Heart left ventricle (tissue), 16 donors: ENCODE data around the gene RBX1. TPM values are rescaled to one million over a fixed set of nuclear protein-coding genes. Genes with fewer than 3 reads are reported as not detected.
A peak's percentile ranks its signal among the peaks of the same experiment; 100 is the strongest.

ENCODE experiments used
- ATAC-seq, 4 donors: fragments of 200-7000 bp; cut with Tn5 transposase; one replicate each; pipeline ENCODE4 v1.9.1; 2020 to 2022; ENCODE audit warnings: moderate library complexity in 4 of 4, mild to moderate bottlenecking in 3 of 4, moderate number of reproducible peaks in 1 of 4
- DNase-seq, 5 donors: peaks; one replicate each; pipeline ENCODE4 v3.0.0-alpha.2; 2020
- H3K27ac ChIP-seq, 12 donors: fragments of 200-600 bp; sonication (generic) in 4 of 12; one replicate each; pipeline versions ENCODE4 v1.5.0 to v1.8.0; 2016 to 2022; ENCODE audit warnings: mild to moderate bottlenecking in 2 of 12
- H3K27me3 ChIP-seq, 9 donors: fragments of 200-600 bp; sonication (generic) in 2 of 9; one replicate each; pipeline versions ENCODE4 v1.5.1 to v1.8.0; 2016 to 2022; ENCODE audit warnings: mild to moderate bottlenecking in 3 of 9
- H3K36me3 ChIP-seq, 9 donors: fragments of 200-600 bp; sonication (generic) in 2 of 9; one replicate each; pipeline versions ENCODE4 v1.5.0 to v1.8.0; 2018 to 2022; ENCODE audit warnings: mild to moderate bottlenecking in 2 of 9
- H3K4me1 ChIP-seq, 12 donors: fragments of 200-600 bp; sonication (generic) in 4 of 12; one replicate each; pipeline versions ENCODE4 v1.5.0 to v1.8.0; 2016 to 2022; ENCODE audit warnings: mild to moderate bottlenecking in 3 of 12
- H3K4me3 ChIP-seq, 12 donors: fragments of 200-600 bp; sonication (generic) in 4 of 12; one replicate each; pipeline versions ENCODE4 v1.5.0 to v1.8.0; 2017 to 2022; ENCODE audit warnings: mild to moderate bottlenecking in 9 of 12, moderate library complexity in 4 of 12
- H3K9me3 ChIP-seq, 12 donors: fragments of 200-600 bp; sonication (generic) in 4 of 12; one replicate each; pipeline versions ENCODE4 v1.5.0 to v1.8.0; 2016 to 2022; ENCODE audit warnings: mild to moderate bottlenecking in 1 of 12
- POLR2A ChIP-seq, 2 donors: fragments of 450-650 bp; IDR thresholded peaks; one replicate each; pipeline ENCODE4 v1.6.1; 2017; ENCODE audit warnings: antibody characterized with exemption in 2 of 2, mild to moderate bottlenecking in 2 of 2, moderate library complexity in 2 of 2
- WGBS, 4 donors: extraction: QIAGEN DNeasy Blood & Tissue Kit in 2 of 4; methylation state at CpG; one replicate each; pipeline versions ENCODE4 v1.1.5 to v1.1.7; 2013 to 2018; 5-methylcytosine and 5-hydroxymethylcytosine counted together
- intact Hi-C, 10 donors: fragments of 100-400 bp; cut with DNase I; formaldehyde crosslinking; loops; one replicate each; pipeline versions ENCODE4 v1.11.1 to v1.14.2; 2022
- polyA plus RNA-seq, 2 donors: library from polyadenylated mRNA; stranded (reverse); fragments of 200-250 nt; gene quantifications; one replicate each; pipeline ENCODE4 v1.2.3, GENCODE V29; 2013
- total RNA-seq, 9 donors: library from RNA; depleted of rRNA in 2 of 9; stranded (reverse); fragments of >200 nt in 2 of 9; fragmentation: NEBNext Ultra II Directional in 3 of 9; extraction: Animal tissue kit (Norgen Biotek cat#: 25700) in 3 of 9; gene quantifications; one replicate each; pipeline versions ENCODE4 v1.1.0 to v1.2.4, GENCODE V29; 2016 to 2023
- TF ChIP-seq, protein P1 (sequence below), 12 donors: fragments of 200-600 bp; sonication (generic) in 4 of 12; IDR thresholded peaks; one replicate each; pipeline versions ENCODE4 v1.5.0 to v1.8.0; 2018 to 2022; ENCODE audit warnings: antibody characterized with exemption in 12 of 12, mild to moderate bottlenecking in 5 of 12
- donor health status: ischemic (EF 13 %, LVEDD 7.1; RV severe dilation, severe dysfunction).
- donor health status: healthy with polysubstance abuse.
- donor health status: DM: no; HTN: yes; CAD: no.
- donor health status: DM: no; HTN: no; CAD: no.
- donor health status: ischemic (EF 25% LVEDD 6.9; RV normal size, moderate dysfunction).
- donor health status: ischemic (EF 25% LVEDD 5.7; RV mildly dilated, moderate dysfunction).
- donor health status: healthy.
- donor health status: DM: yes; HTN: yes; CAD: no.
- donor health status: ischemic (EF 35%, LVEDD 5.7; RV mildly dilated, moderate dysfunction).
- donor health status: nonischemic (EF 11% LVEDD 7.7; RV severe dilation, severe dysfunction).
- donor health status: DM: yes; HTN: yes; CAD: no.
- donor health status: PGD.
- donor health status: ischemic (EF 29% LVEDD 5.4; RV normal size, mild dysfunction).
- donor health status: nonischemic (EF 23%, LVEDD 6.1; RV moderate dilation, normal function).

The RBX1 gene
- total and polyA plus RNA-seq, 11 donors: 44.1 to 119 (median 60.8) TPM

GRCh38 chr22:40979871-40980270 lies 28.7 kb downstream of the RBX1 start:
- Histone ChIP-seq H3K27ac (no peak overlapping the region), H3K4me3 (no peak overlapping the region), H3K9me3 (no peaks in the 10 kb centered on the region), H3K36me3 (no peaks in the 10 kb centered on the region), H3K27me3 (no peaks in the 10 kb centered on the region), H3K4me1 (peaks cover 0 to 9% (median under 1%) of the 10 kb centered on the region in 12 donors)
- DNase-seq: no peak
- WGBS, 4 donors: 66 to 70% (median 70%) methylated on average over 8 of the region's 8 CpGs
- TF ChIP-seq, protein P1, sequence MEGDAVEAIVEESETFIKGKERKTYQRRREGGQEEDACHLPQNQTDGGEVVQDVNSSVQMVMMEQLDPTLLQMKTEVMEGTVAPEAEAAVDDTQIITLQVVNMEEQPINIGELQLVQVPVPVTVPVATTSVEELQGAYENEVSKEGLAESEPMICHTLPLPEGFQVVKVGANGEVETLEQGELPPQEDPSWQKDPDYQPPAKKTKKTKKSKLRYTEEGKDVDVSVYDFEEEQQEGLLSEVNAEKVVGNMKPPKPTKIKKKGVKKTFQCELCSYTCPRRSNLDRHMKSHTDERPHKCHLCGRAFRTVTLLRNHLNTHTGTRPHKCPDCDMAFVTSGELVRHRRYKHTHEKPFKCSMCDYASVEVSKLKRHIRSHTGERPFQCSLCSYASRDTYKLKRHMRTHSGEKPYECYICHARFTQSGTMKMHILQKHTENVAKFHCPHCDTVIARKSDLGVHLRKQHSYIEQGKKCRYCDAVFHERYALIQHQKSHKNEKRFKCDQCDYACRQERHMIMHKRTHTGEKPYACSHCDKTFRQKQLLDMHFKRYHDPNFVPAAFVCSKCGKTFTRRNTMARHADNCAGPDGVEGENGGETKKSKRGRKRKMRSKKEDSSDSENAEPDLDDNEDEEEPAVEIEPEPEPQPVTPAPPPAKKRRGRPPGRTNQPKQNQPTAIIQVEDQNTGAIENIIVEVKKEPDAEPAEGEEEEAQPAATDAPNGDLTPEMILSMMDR (IDR thresholded peaks at IDR 0.05): no peak
- TF ChIP-seq POLR2A (IDR thresholded peaks at IDR 0.05): no peak
- intact Hi-C loops: loop anchor here in 1 of 10 donors (2.0 kb wide), 1 partner anchor 39 kb away; no protein-coding TSS in a partner anchor
- ATAC-seq: no peak

GRCh38 chr22:40982482-40983385 lies 31.6 kb downstream of the RBX1 start:
- peak in 2 of 5 donors; percentile 35 to 37 for DNase-seq
- Histone ChIP-seq H3K4me3 (no peak overlapping the region), H3K4me1 (peaks cover 0 to 9% (median under 1%) of the 10 kb centered on the region in 12 donors), H3K27me3 (no peaks in the 10 kb centered on the region), H3K36me3 (no peaks in the 10 kb centered on the region), H3K27ac (peak overlapping the region in 5 of 12 donors; percentile 13 to 47 (median 40)), H3K9me3 (no peaks in the 10 kb centered on the region)
- ATAC-seq: peak; percentile 47 to 87 (median 75)
- WGBS, 4 donors: 58 to 69% (median 65%) methylated on average over 20 to 21 of the region's 21 CpGs
- TF ChIP-seq, protein P1 (IDR thresholded peaks at IDR 0.05): no peak
- no peak for TF ChIP-seq POLR2A (IDR thresholded peaks at IDR 0.05)
- intact Hi-C loops: no loop called here

DNA sequence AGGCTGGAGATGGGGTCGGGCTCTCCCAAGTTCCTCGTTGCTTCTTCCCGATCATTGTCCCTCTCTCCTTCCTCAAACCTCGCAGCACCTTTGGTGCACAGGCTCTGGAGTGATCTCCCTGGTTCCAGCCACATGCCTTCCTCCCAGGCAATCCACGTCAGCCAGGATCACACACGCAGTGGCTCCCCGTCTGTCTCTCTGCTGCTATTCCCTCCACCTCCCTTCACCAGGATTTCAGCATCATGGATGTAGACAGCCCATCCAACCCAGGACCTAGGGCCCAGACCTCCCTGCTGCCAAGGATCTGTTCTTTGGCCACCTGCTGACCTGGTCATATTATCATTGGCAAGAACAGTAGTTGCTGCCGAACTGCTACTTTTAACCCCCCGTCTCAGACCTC lies 40.1 kb downstream of the RBX1 start:
- intact Hi-C loops: no loop called here
- Histone ChIP-seq H3K4me1 (no peaks in the 10 kb centered on the region), H3K27ac (no peak overlapping the region), H3K9me3 (no peaks in the 10 kb centered on the region), H3K36me3 (no peaks in the 10 kb centered on the region), H3K4me3 (no peak overlapping the region), H3K27me3 (peaks cover 0 to 14% (median 2%) of the 10 kb centered on the region in 9 donors)
- DNase-seq (no peak), ATAC-seq (no peak)
- 81 to 86% (median 83%) methylated on average over 9 of the region's 9 CpGs for WGBS, 4 donors
- TF ChIP-seq POLR2A (IDR thresholded peaks at IDR 0.05): no peak
- TF ChIP-seq, protein P1 (IDR thresholded peaks at IDR 0.05): no peak

- peaks cover 0 to 14% (median 0%) of the 10 kb centered on the region in 9 donors for H3K27me3 ChIP-seq
- 84 to 96% (median 92%) methylated on average over 4 of the region's 4 CpGs for WGBS, 4 donors
- no peak for DNase-seq
- no peaks in the 10 kb centered on the region for H3K36me3 ChIP-seq
- H3K27ac ChIP-seq: no peak overlapping the region
- no peaks in the 10 kb centered on the region for H3K4me1 ChIP-seq
- no peak for ATAC-seq
- H3K4me3 ChIP-seq: no peak overlapping the region
- intact Hi-C loops: no loop called here
- no peak for TF ChIP-seq POLR2A (IDR thresholded peaks at IDR 0.05)
- TF ChIP-seq, protein P1 (IDR thresholded peaks at IDR 0.05): no peak
- H3K9me3 ChIP-seq: peaks cover 0 to 6% (median 0%) of the 10 kb centered on the region in 12 donors
These were observed 44.6 kb downstream of the RBX1 start for GRCh38 chr22:40995821-40996220.
